Mesodermal cell (in vitro differentiated cells): Measurements from ENCODE around the gene STRADA.
A peak's percentile ranks its signal among the peaks of the same experiment; 100 is the strongest.

ENCODE experiments used
- H3K27ac ChIP-seq: 2 replicates; pipeline ENCODE4 v1.7.0; 2013; ENCODE audit warnings: mild to moderate bottlenecking, low read depth, low read length, moderate library complexity; ENCODE audit not compliant: severe bottlenecking
- H3K36me3 ChIP-seq: 2 replicates; pipeline ENCODE4 v1.7.1; 2013; ENCODE audit warnings: mild to moderate bottlenecking, low read length, moderate library complexity; ENCODE audit not compliant: control insufficient read depth, insufficient read depth
- H3K4me1 ChIP-seq: one replicate; pipeline ENCODE4 v1.7.1; 2013; ENCODE audit warnings: mild to moderate bottlenecking, low read length; ENCODE audit not compliant: insufficient read depth, control insufficient read depth, poor library complexity, severe bottlenecking
- H3K4me3 ChIP-seq: 2 replicates; pipeline ENCODE4 v1.7.0; 2013; ENCODE audit warnings: low read length, control low read depth, mild to moderate bottlenecking; ENCODE audit not compliant: insufficient read depth, poor library complexity, severe bottlenecking; ENCODE audit errors: extremely low read depth
- H3K9me3 ChIP-seq: 2 replicates; pipeline ENCODE4 v1.7.1; 2013; ENCODE audit warnings: mild to moderate bottlenecking, low read length, moderate library complexity; ENCODE audit not compliant: control insufficient read depth
- WGBS, 2 experiments: methylation state at CpG; one replicate each; pipeline ENCODE4 v1.1.5; 2013; ENCODE audit warnings: missing lambda C conversion rate in 2 of 2; ENCODE audit not compliant: insufficient coverage in 2 of 2; 5-methylcytosine and 5-hydroxymethylcytosine counted together

The STRADA gene

DNA sequence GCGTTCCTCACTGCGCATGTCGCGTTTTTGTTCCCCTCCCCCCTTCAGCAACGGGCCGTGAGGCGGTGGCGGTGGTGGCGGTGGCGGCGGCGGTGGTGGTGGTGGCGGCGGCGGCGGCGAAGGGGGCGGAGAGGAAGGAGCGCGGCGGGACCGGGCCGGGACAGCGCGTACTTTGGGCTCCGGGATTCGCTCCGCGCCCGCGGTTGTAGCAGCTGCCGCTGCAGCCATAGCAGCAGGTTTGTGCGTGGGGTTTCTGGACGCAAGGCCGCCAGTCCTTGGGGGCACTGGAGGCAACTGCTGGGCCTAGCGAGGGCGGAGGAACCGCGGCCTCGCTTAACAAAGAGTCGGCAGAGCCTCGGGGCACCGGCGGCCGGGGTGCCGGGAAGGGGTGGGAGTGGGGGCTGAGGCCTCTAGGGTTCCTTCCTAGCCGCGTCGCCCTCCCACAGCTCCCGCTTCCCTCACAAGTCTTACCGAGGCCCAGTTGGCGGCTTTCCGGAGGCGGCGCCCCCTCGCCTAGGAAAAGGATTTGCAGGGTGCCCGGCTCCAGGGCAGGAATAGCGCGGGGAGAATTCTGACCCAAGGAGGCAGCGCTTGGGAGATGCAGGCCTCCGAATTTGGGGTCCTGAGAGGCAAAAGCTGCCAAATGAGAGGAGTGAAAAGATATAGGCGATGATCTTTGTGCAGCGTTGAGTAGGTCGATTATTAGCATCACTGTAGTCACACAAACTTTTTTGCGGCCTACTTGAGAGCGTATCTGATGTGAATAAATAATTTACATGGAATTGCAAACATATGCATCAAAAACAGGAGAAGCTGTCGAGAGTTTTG, 32.8 kb upstream of the STRADA start, which contains the start of gene DDX42:
DDX42 (plus strand) TSS at position 30 of the 828 bp plus-strand sequence. CDS start 12,880 bp downstream, outside the sequence.
- Histone ChIP-seq H3K9me3 (no peaks in the 10 kb centered on the region), H3K27ac (peak within 1 kb of the TSS; percentile 100), H3K4me1 (no peaks in the 10 kb centered on the region), H3K36me3 (peaks cover 52% of the 10 kb centered on the region), H3K4me3 (peak within 1 kb of the TSS; percentile 100)
- WGBS, 2 experiments: 0% methylated on average over 34 to 35 of the region's 67 CpGs

DNA sequence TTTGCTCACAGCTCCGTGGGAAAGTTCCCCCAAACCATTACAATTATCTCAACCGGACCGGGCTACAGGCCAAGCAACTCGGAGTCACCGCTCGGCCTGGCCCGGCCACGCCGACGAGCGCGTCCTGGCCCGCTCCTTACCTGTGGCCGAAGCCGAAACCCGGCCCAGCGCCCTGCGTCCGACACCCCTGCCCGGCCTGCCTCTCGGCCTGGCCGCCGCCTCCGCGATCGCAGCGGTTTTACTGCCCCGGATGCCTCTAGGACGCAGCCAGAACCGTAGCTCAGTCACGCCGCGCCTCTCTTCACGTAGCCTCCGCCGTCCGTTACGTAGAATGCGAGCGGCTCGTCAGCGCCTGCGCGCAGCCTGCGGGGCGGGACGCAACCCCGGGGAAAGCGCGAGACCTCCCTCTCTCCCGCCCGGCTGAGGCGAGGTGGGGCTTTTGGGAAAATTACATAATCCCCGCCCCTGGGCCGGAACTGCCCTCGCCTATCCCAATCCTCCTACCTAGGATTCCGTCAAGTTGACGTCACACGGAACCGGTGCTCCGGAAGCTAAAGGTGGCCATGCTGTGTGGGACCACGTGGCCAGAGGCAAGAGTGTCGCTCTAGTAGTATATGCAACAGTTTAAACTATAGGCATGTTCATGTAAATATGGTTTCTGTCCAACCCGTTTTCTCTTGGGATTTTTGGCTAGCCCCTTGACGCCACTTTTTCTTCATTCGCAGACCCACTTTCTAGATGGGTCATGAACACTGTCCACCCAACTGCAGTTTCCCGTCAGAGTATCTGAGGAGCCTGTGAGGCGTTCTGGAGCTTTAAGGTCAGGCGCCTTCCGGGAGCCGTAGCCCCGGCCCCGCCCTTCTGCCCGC, 31.9 kb upstream of the STRADA start, which contains the start of gene CCDC47:
CCDC47 (minus strand) TSS at position 326 of the 869 bp plus-strand sequence. CDS start 7,422 bp downstream, outside the sequence.
- WGBS, 2 experiments: 0% methylated on average over 41 to 57 of the region's 74 CpGs
- H3K4me3 ChIP-seq: peak within 1 kb of the TSS; percentile 100

DNA sequence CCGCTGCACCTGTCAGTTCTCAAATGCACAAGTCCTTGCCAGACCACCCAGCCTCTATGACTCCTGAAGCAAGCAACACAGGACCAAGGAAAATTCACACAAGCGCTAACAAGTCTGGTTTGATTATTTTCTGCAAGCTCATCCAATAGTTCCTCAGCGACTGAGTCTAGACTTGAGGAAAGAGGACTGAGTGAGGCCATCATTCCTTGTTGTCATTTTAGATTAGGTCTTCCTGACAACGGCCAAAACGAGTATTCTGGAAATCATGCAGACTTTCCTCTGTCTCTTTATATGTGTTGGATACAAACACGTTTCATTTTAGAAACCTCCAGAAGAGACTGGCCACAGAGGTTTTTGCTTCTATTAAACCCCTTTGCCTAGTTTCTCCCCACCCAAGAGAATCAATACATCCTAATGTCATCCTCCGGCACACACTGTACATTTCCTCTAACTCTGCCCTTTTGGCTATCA, 31.2 kb upstream of the STRADA start:
- whole genome bisulfite sequencing, 2 experiments: 13 to 21% methylated on average over 4 to 6 of the region's 7 CpGs
- H3K4me3 ChIP-seq: peak overlapping the region; percentile 100
- no peaks in the 10 kb centered on the region for H3K9me3 ChIP-seq
- peak overlapping the region; percentile 100 for H3K27ac ChIP-seq
- no peaks in the 10 kb centered on the region for H3K4me1 ChIP-seq
- H3K36me3 ChIP-seq: peaks cover 46% of the 10 kb centered on the region

More for the DNA sequence above, 31.9 kb upstream of the STRADA start, which contains the start of gene CCDC47:
- Histone ChIP-seq H3K36me3 (peaks cover 46% of the 10 kb centered on the region), H3K27ac (peak within 1 kb of the TSS; percentile 100), H3K9me3 (no peaks in the 10 kb centered on the region), H3K4me1 (no peaks in the 10 kb centered on the region)

DNA sequence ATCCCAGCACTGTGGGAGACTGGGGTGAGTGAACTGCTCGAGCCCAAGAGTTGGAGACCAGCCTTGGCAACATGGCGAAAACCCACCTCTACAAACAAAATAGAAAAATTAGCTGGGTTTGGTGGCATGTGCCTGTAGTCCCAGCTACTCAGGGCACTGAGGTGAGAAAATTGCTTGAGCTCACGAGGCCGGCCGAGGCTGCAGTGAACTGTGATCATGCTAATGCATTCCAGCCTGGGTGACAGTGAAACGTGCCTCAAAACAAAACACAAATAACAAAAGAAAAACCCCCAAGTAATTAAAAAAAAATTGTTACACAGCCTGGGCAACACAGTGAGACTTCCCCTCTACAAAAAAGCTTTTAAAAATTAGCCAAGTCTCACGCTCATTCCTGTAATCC, 26.8 kb upstream of the STRADA start:
- no peaks in the 10 kb centered on the region for H3K4me1 ChIP-seq
- 84 to 88% methylated on average over 1 to 4 of the region's 7 CpGs for WGBS, 2 experiments
- H3K4me3 ChIP-seq: no peak overlapping the region
- H3K27ac ChIP-seq: no peak overlapping the region
- peaks cover 60% of the 10 kb centered on the region for H3K36me3 ChIP-seq
- no peaks in the 10 kb centered on the region for H3K9me3 ChIP-seq

DNA sequence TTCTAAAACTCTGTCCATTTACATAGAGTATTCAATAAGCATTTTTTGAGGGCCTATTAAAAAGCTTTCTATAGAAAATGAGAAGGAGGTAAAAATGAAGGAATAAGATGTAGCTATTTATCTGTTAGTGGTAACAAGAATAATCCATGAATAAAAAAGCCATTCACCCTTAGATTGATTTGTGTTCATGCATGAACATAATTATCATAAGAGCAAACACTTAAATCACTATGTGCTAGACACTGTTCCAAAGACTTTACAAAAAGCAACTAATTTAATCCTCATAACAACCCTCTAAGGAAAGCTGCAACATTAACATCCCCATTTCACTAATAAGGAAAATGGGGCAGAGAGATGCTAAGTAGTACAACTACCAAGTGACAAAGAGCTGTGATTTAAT, 25.2 kb upstream of the STRADA start:
- Histone ChIP-seq H3K27ac (no peak overlapping the region), H3K36me3 (peaks cover 76% of the 10 kb centered on the region), H3K4me1 (no peaks in the 10 kb centered on the region), H3K9me3 (no peaks in the 10 kb centered on the region), H3K4me3 (no peak overlapping the region)

DNA sequence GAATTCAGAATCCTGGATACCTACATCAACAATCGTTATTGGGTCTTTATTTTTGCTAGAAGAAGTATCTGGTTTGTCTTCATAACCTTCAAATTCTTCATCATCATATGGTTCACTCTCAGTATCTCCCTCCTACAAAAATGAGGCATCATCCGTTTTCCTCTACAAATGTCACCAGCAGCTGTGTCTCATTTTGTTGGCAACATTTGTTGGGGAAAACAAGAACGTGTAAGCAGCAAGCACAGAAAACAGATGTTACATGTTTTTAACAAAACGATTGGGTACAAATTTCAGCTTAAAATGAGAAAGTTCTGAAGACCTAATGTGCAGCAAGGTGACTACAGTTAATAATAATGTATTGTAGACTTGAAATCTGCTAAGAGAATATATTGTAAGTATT, 23.1 kb upstream of the STRADA start:
- Histone ChIP-seq H3K27ac (no peak overlapping the region), H3K4me1 (no peaks in the 10 kb centered on the region), H3K9me3 (no peaks in the 10 kb centered on the region), H3K4me3 (no peak overlapping the region), H3K36me3 (peaks cover 81% of the 10 kb centered on the region)
- WGBS, 2 experiments: 93 to 94% methylated on average over 3 of the region's 4 CpGs

DNA sequence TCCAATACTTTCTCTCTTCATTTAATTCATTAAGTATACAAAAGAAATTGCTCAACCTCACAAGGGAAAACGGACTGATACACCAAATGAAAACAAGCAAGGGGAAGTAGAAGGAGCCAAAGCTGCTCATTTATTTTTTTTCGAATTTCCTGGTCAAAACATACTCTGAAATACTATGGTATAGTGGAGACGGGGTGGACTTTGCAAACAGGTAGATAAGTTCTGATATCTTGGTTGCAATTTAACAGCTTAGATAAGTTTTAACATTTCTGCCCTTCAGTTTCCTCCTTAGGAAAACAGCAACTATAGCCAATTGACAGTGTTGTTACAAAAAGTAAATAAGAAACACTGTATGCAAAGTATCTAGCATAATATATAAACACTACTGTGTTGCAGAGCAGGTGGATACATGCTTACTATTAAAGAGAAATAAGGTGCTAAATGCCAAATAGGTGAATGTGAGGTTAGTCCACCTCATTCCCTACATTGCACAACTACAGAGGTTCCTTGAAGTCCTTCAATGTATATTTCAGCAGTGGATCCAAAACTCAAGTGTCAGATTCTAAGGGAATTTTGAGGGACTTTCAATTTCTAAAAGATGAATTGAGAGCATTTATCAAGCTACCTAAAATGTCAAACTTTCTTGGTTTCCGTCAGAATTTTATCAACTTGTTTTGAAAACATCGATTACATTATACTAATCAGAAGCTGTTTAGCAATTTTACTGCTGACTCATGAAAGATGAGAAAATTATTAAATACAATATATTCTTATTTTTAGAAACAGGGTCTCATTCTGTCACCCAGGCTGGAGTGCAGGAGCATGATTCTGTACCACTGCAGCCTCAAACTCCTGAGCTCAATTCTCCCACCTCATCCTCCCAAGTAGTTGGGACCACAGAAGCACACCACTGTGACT, 20.8 kb upstream of the STRADA start:
- Histone ChIP-seq H3K27ac (no peak overlapping the region), H3K4me3 (no peak overlapping the region), H3K9me3 (no peaks in the 10 kb centered on the region), H3K36me3 (peaks cover 86% of the 10 kb centered on the region), H3K4me1 (no peaks in the 10 kb centered on the region)
- WGBS, 2 experiments: 100% methylated on average over 4 of the region's 5 CpGs; no CpG with 5 or more reads in 1 of the 2 experiments

DNA sequence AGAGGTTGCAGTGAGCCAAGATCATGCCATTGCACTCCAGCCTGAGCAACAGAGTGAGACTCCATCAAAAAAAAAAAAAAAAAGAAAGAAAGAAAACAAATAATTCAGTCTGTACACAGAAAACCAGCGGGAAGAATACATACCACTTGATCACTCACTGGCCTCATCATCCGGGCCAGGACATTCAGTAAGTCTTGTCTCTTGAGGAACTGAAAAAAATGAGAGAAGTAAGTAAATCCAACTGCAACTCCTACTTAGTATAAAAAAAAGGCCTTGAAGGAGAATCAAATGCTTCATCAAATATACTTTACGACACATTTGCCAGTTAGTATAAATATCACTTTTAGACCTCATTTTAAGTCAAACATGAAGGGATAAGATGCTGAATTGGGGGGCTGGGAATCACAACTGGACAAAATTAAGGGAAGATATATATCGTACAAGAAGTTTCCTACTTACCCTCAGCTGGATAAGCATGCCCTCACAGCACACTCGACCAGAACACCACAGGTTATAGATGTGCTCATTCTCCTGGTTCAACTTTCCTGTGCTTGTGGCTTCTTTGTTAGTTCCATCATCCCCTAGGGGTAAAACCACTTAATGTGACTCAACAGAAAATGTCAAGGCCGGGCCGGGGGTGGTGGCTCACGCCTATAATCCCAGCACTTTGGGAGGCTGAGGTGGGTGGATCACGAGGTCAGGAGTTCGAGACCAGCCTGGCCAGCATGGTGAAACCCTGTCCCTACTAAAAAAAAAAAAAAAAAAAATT, 19.4 kb upstream of the STRADA start:
- Histone ChIP-seq H3K36me3 (peaks cover 90% of the 10 kb centered on the region), H3K4me1 (no peaks in the 10 kb centered on the region), H3K27ac (no peak overlapping the region), H3K4me3 (no peak overlapping the region), H3K9me3 (no peaks in the 10 kb centered on the region)
- WGBS, 2 experiments: 96 to 98% methylated on average over 2 to 5 of the region's 10 CpGs

DNA sequence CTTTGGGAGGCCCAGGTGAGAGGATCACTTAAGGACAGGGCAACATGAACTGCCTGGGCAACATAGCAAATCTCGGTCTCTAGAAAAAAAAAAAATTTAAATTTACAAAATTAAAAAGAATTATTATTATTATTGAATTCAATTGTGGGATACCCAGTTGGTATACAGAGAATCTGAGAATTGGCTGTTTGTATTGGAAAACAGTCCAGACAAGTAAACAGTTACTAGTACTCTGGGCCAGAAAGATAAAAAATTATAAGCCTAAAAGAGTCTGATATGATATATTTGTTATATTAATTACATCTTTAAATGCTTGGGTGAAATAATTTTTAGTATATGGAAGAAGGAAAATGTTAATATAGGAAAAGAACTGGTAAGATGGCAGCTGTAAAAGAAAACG, 16.8 kb upstream of the STRADA start:
- Histone ChIP-seq H3K9me3 (no peaks in the 10 kb centered on the region), H3K36me3 (peaks cover 89% of the 10 kb centered on the region), H3K27ac (no peak overlapping the region), H3K4me3 (no peak overlapping the region), H3K4me1 (no peaks in the 10 kb centered on the region)
- no CpG with 5 or more reads among the region's 2 CpGs for WGBS, 2 experiments
